Esophagus muscularis mucosa (tissue), 4 donors: ENCODE results near the gene SLC39A11. TPM values are rescaled to one million over a fixed set of nuclear protein-coding genes. Genes with fewer than 3 reads are reported as not detected.

ENCODE experiments used
- DNase-seq: peaks from one replicate; pipeline ENCODE4 v3.0.0-alpha.2; 2017; ENCODE audit errors: extremely low spot score
- H3K27ac ChIP-seq, 4 donors: fragments of 200-600 bp; sonication (generic); replicated peaks in 1 of 4; 1 replicate in 3 of 4; 2 replicates in 1 of 4; pipeline ENCODE4 v1.5.1; 2016 to 2019; ENCODE audit warnings: mild to moderate bottlenecking in 1 of 4
- H3K27me3 ChIP-seq, 4 donors: fragments of 200-600 bp; sonication (generic); one replicate each; pipeline versions ENCODE4 v1.5.1 to v1.6.0; 2016 to 2019
- H3K36me3 ChIP-seq, 4 donors: fragments of 200-600 bp; sonication (generic); one replicate each; pipeline ENCODE4 v1.5.1; 2016 to 2019
- H3K4me1 ChIP-seq, 4 donors: fragments of 200-600 bp; sonication (generic); one replicate each; pipeline ENCODE4 v1.5.1; 2016 to 2019
- H3K4me3 ChIP-seq, 4 donors: fragments of 200-600 bp; sonication (generic); 1 replicate in 2 of 4; 2 replicates in 2 of 4; pipeline ENCODE4 v1.5.1; 2016 to 2019; ENCODE audit warnings: mild to moderate bottlenecking in 4 of 4, moderate library complexity in 1 of 4
- H3K9me3 ChIP-seq, 4 donors: fragments of 200-600 bp; sonication (generic); 1 replicate in 3 of 4; 2 replicates in 1 of 4; pipeline ENCODE4 v1.5.1; 2016 to 2019
- CTCF ChIP-seq, 3 experiments: fragments of 200-600 bp in 2 of 3; fragments of 450-650 bp in 1 of 3; sonication (generic) in 2 of 3; IDR thresholded peaks; one replicate each; pipeline ENCODE4 v1.5.1; 2017 to 2019; ENCODE audit warnings: antibody characterized with exemption in 3 of 3, mild to moderate bottlenecking in 2 of 3, moderate library complexity in 1 of 3
- EP300 ChIP-seq: sonication (generic); formaldehyde crosslinking; IDR thresholded peaks from one replicate; pipeline ENCODE4 v1.6.1; 2017; ENCODE audit warnings: antibody characterized with exemption
- POLR2A ChIP-seq: fragments of 450-650 bp; IDR thresholded peaks from one replicate; pipeline ENCODE4 v1.6.1; 2017; ENCODE audit warnings: antibody characterized with exemption, moderate library complexity, mild to moderate bottlenecking, low read depth
- POLR2AphosphoS5 ChIP-seq, 2 donors: sonication (generic); formaldehyde crosslinking; IDR thresholded peaks; one replicate each; pipeline ENCODE4 v1.6.1; 2017; ENCODE audit warnings: antibody characterized with exemption in 2 of 2
- WGBS: methylation state at CpG from one replicate; pipeline ENCODE4 v1.1.5; 2018; 5-methylcytosine and 5-hydroxymethylcytosine counted together
- intact Hi-C: fragments of 100-400 bp; cut with DNase I; formaldehyde crosslinking; loops from one replicate; pipeline ENCODE4 v1.15.1; 2023
- total RNA-seq, 4 donors: library from RNA; depleted of rRNA; stranded (reverse); fragments of >200 nt; gene quantifications; one replicate each; pipeline versions ENCODE4 v1.1.0 to v1.2.1, GENCODE V29; 2016

SLC39A11 gene
- total RNA-seq, 4 donors from 2014 or later = 7.5 to 20.2 (median 18.4) TPM

DNA sequence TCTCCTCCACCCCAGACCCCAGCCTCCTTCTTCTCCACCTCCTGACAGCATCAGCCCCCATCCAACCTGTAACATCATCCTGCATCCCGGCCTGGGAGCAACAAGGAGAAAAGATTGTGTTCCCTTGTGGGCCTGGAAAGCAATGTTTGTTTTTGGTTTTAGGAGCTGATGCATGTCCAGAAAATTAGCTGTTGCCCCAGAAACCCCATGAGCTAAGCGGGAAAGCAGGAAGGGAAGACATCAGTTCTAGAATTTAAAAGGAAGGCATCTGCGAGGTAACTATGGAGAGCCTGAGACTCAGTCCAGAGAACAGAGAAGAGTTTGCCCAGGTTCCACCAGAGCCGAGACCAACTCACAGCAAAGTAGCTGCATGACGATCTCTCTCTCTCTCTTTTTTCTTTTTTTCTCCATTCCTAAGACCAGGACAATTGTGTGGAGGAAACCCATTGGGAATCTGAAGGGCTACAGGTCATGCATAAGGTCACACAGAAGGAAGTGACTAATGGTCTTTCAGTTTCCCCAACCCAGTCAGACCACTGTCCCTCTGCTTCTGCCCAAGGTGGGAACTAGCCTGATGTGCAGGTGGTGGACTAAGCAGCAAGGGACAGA is 124.4 kb downstream of the SLC39A11 start:
- H3K9me3 ChIP-seq = no peaks in the 10 kb centered on the region
- no peak overlapping the region for H3K27ac ChIP-seq
- H3K4me1 ChIP-seq = no peaks in the 10 kb centered on the region
- H3K4me3 ChIP-seq = no peak overlapping the region
- no peaks in the 10 kb centered on the region for H3K27me3 ChIP-seq
- intact Hi-C loops = no loop called here
- TF ChIP-seq CTCF (IDR thresholded peaks at IDR 0.05) = no peak
- no peak for TF ChIP-seq POLR2A
- no peak for TF ChIP-seq EP300
- no peak for TF ChIP-seq POLR2AphosphoS5 (IDR thresholded peaks at IDR 0.05)
- WGBS = 82% methylated on average over 5 of the region's 5 CpGs
- no peaks in the 10 kb centered on the region for H3K36me3 ChIP-seq
- DNase-seq = no peak

DNA sequence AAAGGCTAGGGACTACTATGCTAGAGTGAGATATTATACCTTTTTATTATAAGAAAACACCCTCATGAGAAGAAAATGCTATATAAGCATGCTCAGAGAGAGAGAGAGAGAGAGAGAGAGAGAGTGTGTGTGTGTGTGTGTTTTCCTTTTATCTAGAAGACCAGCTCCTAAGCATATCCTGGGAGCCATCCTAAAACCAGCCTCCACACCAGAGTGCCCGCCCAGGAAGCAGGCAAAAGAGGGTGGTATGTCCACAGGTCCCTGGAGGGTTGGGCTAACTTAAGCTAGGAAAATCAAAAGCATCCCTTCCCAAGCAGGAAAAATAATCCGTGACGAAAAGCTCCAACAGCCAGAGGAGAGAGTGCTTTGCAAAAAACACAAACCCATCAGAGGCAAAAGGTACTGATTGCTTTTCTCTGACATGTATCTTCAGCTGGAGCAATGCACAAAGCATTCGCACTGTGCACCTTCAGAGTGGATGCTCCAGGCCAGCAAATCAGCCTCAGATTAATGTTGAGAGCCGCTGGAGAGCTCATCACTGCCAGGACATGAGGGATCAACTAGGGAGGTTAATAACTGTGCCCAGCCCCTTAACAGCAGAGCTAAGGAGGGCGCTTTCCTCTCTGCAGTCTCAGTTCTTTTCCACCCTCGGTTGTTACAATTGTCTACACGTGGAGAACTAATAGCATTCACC is 125.1 kb downstream of the SLC39A11 start:
- no peaks in the 10 kb centered on the region for H3K4me1 ChIP-seq
- no peak overlapping the region for H3K27ac ChIP-seq
- no peak for DNase-seq
- no peaks in the 10 kb centered on the region for H3K36me3 ChIP-seq
- intact Hi-C loops = no loop called here
- H3K27me3 ChIP-seq = no peaks in the 10 kb centered on the region
- TF ChIP-seq POLR2AphosphoS5 (IDR thresholded peaks at IDR 0.05) (no peak), EP300 (no peak), POLR2A (no peak), CTCF (IDR thresholded peaks at IDR 0.05) (no peak)
- no peak overlapping the region for H3K4me3 ChIP-seq
- H3K9me3 ChIP-seq = no peaks in the 10 kb centered on the region
- WGBS = 81% methylated on average over 8 of the region's 8 CpGs

DNA sequence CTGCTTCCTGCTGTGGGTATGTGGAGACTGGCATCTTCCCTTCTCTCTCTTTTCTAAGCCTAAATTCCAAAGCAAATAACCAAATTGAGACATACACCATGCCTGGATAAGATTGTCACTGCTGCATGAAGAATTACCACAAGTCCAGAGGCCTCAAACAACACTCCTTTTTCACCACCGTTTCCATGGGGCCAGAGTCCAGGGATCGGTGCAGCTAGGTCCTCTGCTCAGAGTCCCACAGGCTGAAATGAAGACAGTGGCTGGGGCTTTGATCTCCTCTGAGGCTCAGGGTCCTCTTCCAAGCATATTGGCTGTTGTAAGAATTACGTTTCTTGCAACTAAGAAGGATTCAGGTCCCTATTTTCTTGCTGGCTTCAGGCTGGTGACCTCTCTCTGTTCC is 130.4 kb downstream of the SLC39A11 start:
- DNase-seq = no peak
- Histone ChIP-seq H3K4me1 (no peaks in the 10 kb centered on the region), H3K4me3 (no peak overlapping the region), H3K9me3 (no peaks in the 10 kb centered on the region), H3K27ac (no peak overlapping the region), H3K27me3 (no peaks in the 10 kb centered on the region), H3K36me3 (no peaks in the 10 kb centered on the region)
- intact Hi-C loops = no loop called here
- 74% methylated on average over 3 of the region's 3 CpGs for WGBS
- TF ChIP-seq POLR2AphosphoS5 (IDR thresholded peaks at IDR 0.05) (no peak), EP300 (no peak), CTCF (IDR thresholded peaks at IDR 0.05) (no peak), POLR2A (no peak)

DNA sequence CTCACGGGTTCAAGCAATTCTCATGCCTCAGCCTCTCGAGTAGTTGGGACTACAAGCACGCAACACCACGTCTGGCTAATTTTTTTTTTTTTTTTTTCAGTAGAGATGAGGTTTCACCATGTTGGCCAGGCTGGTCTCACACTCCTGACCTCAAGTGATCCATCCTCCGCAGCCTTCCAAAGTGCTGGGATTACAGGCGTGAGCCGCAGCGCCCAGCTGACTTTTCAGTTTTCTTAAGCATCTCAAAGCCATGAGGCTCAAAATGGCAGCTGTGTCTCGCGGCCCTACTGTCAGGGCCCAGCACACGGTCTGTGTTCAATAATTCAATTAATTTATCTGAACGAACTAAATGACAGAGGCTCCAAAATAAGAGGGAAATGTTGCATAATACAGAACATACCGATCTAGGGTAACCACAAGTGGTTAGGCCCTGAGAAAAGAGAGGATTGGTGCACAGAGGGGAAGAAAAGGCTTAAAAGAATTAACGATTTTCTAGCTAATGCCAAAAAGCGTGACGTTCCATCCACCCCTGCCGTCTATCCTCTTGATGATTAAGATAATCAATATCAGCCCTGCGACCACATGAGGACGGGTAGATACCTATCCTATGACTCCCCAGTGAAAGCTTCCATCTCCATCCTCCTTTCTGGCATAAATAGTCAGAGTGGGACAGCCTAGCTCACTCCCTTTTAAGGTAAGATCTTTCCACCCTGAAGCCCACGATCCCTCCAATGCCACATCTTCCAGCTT is 136.9 kb downstream of the SLC39A11 start:
- WGBS = 95% methylated on average over 20 of the region's 20 CpGs
- Histone ChIP-seq H3K27me3 (no peaks in the 10 kb centered on the region), H3K4me3 (no peak overlapping the region), H3K36me3 (no peaks in the 10 kb centered on the region), H3K9me3 (no peaks in the 10 kb centered on the region), H3K4me1 (peaks cover 0 to 10% (median 3%) of the 10 kb centered on the region in 4 donors), H3K27ac (no peak overlapping the region)
- DNase-seq = no peak
- TF ChIP-seq POLR2AphosphoS5 (IDR thresholded peaks at IDR 0.05) (no peak), CTCF (IDR thresholded peaks at IDR 0.05) (no peak), POLR2A (no peak), EP300 (no peak)
- intact Hi-C loops = no loop called here
